HepG2 (cell line): ENCODE measurements around the gene C1orf21. TPM values are rescaled to one million over a fixed set of nuclear protein-coding genes. Genes with fewer than 3 reads are reported as not detected.

Experiments
- ATAC-seq: fragments of 200-7000 bp; cut with Tn5 transposase; 3 replicates; pipeline ENCODE4 v1.9.1; 2020; ENCODE audit warnings: mild to moderate bottlenecking, moderate library complexity
- BruUV-seq: library from RNA; stranded (reverse); fragments of 400-500 nt; replicated peaks from 2 replicates; lab custom pipeline; 2021; lab: Mats Ljungman, UMichigan
- CTCF ChIA-PET: fragments of 300-600 bp; formaldehyde crosslinking; extraction: SDS; loops from one replicate; lab custom pipeline; 2021; ENCODE audit warnings: low total read pairs, inconsistent platforms, low intra/inter-chr PET ratio; lab: Yijun Ruan, JAX
- POLR2A ChIA-PET: fragments of 350-600 bp; sonication (Branson Sonifier 250); formaldehyde crosslinking; loops from one replicate; lab custom pipeline; 2020; ENCODE audit warnings: antibody characterized with exemption, inconsistent platforms; lab: Yijun Ruan, JAX
- DNase-seq: peaks from one replicate; pipeline ENCODE4 v3.0.0-alpha.2; 2015; ENCODE audit warnings: low spot score
- FAIRE-seq: peaks from 3 replicates; lab custom pipeline; 2011; peaks lifted over from hg19 to GRCh38; lab: Jason Lieb, UNC
- H2AFZ ChIP-seq: one replicate; pipeline ENCODE4 v1.6.1; 2011; ENCODE audit warnings: low read length, inconsistent platforms
- H3K27ac ChIP-seq: fragments of 300-600 bp; 3 replicates; pipeline ENCODE4 v1.8.0; 2011; ENCODE audit warnings: mixed run types, mild to moderate bottlenecking, mixed read lengths, low read length, inconsistent platforms; ENCODE audit not compliant: insufficient read depth; ENCODE audit errors: extremely low read length
- H3K27me3 ChIP-seq, 2 experiments: fragments of 200-600 bp in 1 of 2; 2 replicates in 1 of 2; 3 replicates in 1 of 2; pipeline versions ENCODE4 v1.6.0 to v1.8.0; 2011; ENCODE audit warnings: low read length in 2 of 2, mild to moderate bottlenecking in 2 of 2, moderate library complexity in 2 of 2, inconsistent platforms in 1 of 2; ENCODE audit not compliant: insufficient read depth in 2 of 2, control insufficient read depth in 1 of 2
- H3K36me3 ChIP-seq, 2 experiments: fragments of 200-600 bp in 1 of 2; replicated peaks in 1 of 2; 2 replicates in 1 of 2; 3 replicates in 1 of 2; pipeline versions ENCODE4 v1.5.1 to v1.8.0; 2011; ENCODE audit warnings: low read length in 2 of 2, inconsistent platforms in 1 of 2; ENCODE audit not compliant: insufficient read depth in 2 of 2, control insufficient read depth in 1 of 2
- H3K4me1 ChIP-seq: 2 replicates; pipeline ENCODE4 v1.5.1; 2012; ENCODE audit warnings: low read length, inconsistent platforms; ENCODE audit not compliant: insufficient read depth
- H3K4me2 ChIP-seq: 2 replicates; pipeline ENCODE4 v1.6.0; 2011; ENCODE audit warnings: low read depth, low read length, inconsistent platforms
- H3K4me3 ChIP-seq, 3 experiments: fragments of 200-600 bp in 1 of 3; sonication (generic), shearing (Covaris generic) in 1 of 3; replicated peaks in 1 of 3; 2 replicates each; pipeline ENCODE4 v1.5.1; 2011 to 2016; ENCODE audit warnings: low read length in 3 of 3, inconsistent platforms in 2 of 3, low read depth in 2 of 3, mild to moderate bottlenecking in 2 of 3, control low read depth in 1 of 3, mixed read lengths in 1 of 3; ENCODE audit not compliant: insufficient read depth in 1 of 3
- H3K79me2 ChIP-seq: one replicate; pipeline ENCODE4 v1.6.1; 2011; ENCODE audit warnings: low read length, inconsistent platforms; ENCODE audit not compliant: insufficient read depth
- H3K9ac ChIP-seq: 2 replicates; pipeline ENCODE4 v1.6.0; 2011; ENCODE audit warnings: mild to moderate bottlenecking, low read depth, low read length, inconsistent platforms; ENCODE audit not compliant: insufficient read depth
- H3K9me3 ChIP-seq: 2 replicates; pipeline ENCODE4 v1.5.1; 2012; ENCODE audit warnings: mild to moderate bottlenecking, low read length
- H4K20me1 ChIP-seq: 2 replicates; pipeline ENCODE4 v1.6.0; 2011; ENCODE audit warnings: inconsistent platforms, mild to moderate bottlenecking, low read length, moderate library complexity; ENCODE audit not compliant: insufficient read depth
- AKNA ChIP-seq: sonication (generic); formaldehyde crosslinking; IDR thresholded peaks from 2 replicates; pipeline ENCODE4 v1.4.0; 2020; ENCODE audit warnings: missing genetic modification reagents, borderline replicate concordance
- GTF2F1 ChIP-seq: fragments of 150-350 bp; IDR thresholded peaks from 2 replicates; pipeline ENCODE4 v1.6.1; 2014; ENCODE audit warnings: low read length
- HMGA1 ChIP-seq: sonication (generic); formaldehyde crosslinking; conservative IDR thresholded peaks from 2 replicates; pipeline ENCODE4 v1.4.0; 2020; ENCODE audit warnings: missing genetic modification reagents
- MLLT10 ChIP-seq: sonication (generic); formaldehyde crosslinking; IDR thresholded peaks from 2 replicates; pipeline ENCODE4 v1.4.0; 2020; ENCODE audit warnings: missing genetic modification reagents
- PITX1 ChIP-seq: sonication (generic); formaldehyde crosslinking; IDR thresholded peaks from 2 replicates; pipeline ENCODE4 v1.5.1; 2020; ENCODE audit warnings: mild to moderate bottlenecking, missing genetic modification reagents
- PRDM15 ChIP-seq: sonication (generic); formaldehyde crosslinking; IDR thresholded peaks from 2 replicates; pipeline ENCODE4 v1.4.0; 2020; ENCODE audit warnings: missing genetic modification reagents
- RORA ChIP-seq: sonication (generic); formaldehyde crosslinking; IDR thresholded peaks from 2 replicates; pipeline ENCODE4 v1.5.0; 2020; ENCODE audit warnings: mild to moderate bottlenecking, missing genetic modification reagents, moderate library complexity
- ZBTB42 ChIP-seq: sonication (generic); formaldehyde crosslinking; IDR thresholded peaks from 2 replicates; pipeline ENCODE4 v1.5.0; 2020; ENCODE audit warnings: mild to moderate bottlenecking, missing genetic modification reagents
- ZGPAT ChIP-seq: IDR thresholded peaks from 2 replicates; pipeline ENCODE4 v1.6.1; 2016; ENCODE audit warnings: mild to moderate bottlenecking
- ZNF232 ChIP-seq: sonication (generic); formaldehyde crosslinking; IDR thresholded peaks from 2 replicates; pipeline ENCODE4 v1.4.0; 2020; ENCODE audit warnings: missing genetic modification reagents, borderline replicate concordance
- ZNF260 ChIP-seq: sonication (generic); formaldehyde crosslinking; IDR thresholded peaks from 2 replicates; pipeline ENCODE4 v1.4.0; 2020; ENCODE audit warnings: missing genetic modification reagents, low read depth, mild to moderate bottlenecking, borderline replicate concordance
- ZNF674 ChIP-seq: sonication (generic); formaldehyde crosslinking; IDR thresholded peaks from 2 replicates; pipeline ENCODE4 v1.5.0; 2020; ENCODE audit warnings: low read depth, mild to moderate bottlenecking, missing genetic modification reagents
- ZNF720 ChIP-seq: sonication (generic); formaldehyde crosslinking; IDR thresholded peaks from 2 replicates; pipeline ENCODE4 v1.4.0; 2020; ENCODE audit warnings: missing genetic modification reagents
- ZZZ3 ChIP-seq: sonication (generic); formaldehyde crosslinking; IDR thresholded peaks from 2 replicates; pipeline ENCODE4 v1.4.0; 2020; ENCODE audit warnings: missing genetic modification reagents, mild to moderate bottlenecking, borderline replicate concordance
- WGBS: methylation state at CpG from one replicate; pipeline ENCODE4 v1.1.6; 2017; ENCODE audit warnings: low lambda C conversion rate; 5-methylcytosine and 5-hydroxymethylcytosine counted together
- in situ Hi-C: cut with HindIII; loops from 2 replicates; pipeline ENCODE4 v1.10.0; 2017; ENCODE audit warnings: low pct_unique_long_range_greater_than_20kb; ENCODE audit not compliant: extremely low pct_ligation_motif_present
- intact Hi-C: fragments of 100-400 bp; cut with micrococcal nuclease; formaldehyde crosslinking; loops from one replicate; pipeline ENCODE4 v1.10.0; 2022; ENCODE audit not compliant: unreplicated experiment
- polyA plus RNA-seq, 8 experiments: library from polyadenylated mRNA; depleted of rRNA in 3 of 8; stranded (reverse) in 7 of 8; unstranded in 1 of 8; fragments of >200 nt; fragmentation: Illumina TruSeq in 4 of 8; extraction: Trizol in 4 of 8; gene quantifications; 2 replicates each; pipeline versions ENCODE4 v1.2.1 to v1.2.3, GENCODE V29; 2011 to 2016; ENCODE audit warnings: low read depth in 4 of 8, missing spikeins in 1 of 8, mixed read lengths in 1 of 8; ENCODE audit not compliant: insufficient read depth in 1 of 8
- total RNA-seq, 5 experiments: library from RNA; depleted of rRNA; stranded (reverse); fragments of >200 nt; fragmentation: Illumina TruSeq; extraction: Trizol; gene quantifications; 2 replicates each; pipeline ENCODE4 v1.2.3, GENCODE V29; 2016; ENCODE audit warnings: low read depth in 1 of 5

C1orf21 gene
- total and polyA plus RNA-seq, 2 of the 13 experiments (the other 11 are each of a cell fraction or from before 2014, with no cell fraction given) = not detected

GRCh38 chr1:184425449-184426277 lies 38.8 kb downstream of the C1orf21 start:
- CTCF ChIA-PET = no interaction called here
- POLR2A ChIA-PET = no interaction called here
- H3K79me2 ChIP-seq = no peaks in the 10 kb centered on the region

More at GRCh38 chr1:184425449-184426277, 38.8 kb downstream of the C1orf21 start:
- in situ Hi-C loops = no loop called here
- DNase-seq (no peak), FAIRE-seq (no peak), ATAC-seq (no peak)
- intact Hi-C loops = no loop called here
- Histone ChIP-seq H4K20me1 (no peaks in the 10 kb centered on the region), H3K27me3 (no peaks in the 10 kb centered on the region; a peak in 1 of 5 replicates), H3K9ac (no peak overlapping the region), H3K27ac (no peak overlapping the region), H3K36me3 (no peaks in the 10 kb centered on the region), H3K4me2 (no peak overlapping the region), H2AFZ (no peak overlapping the region), H3K4me1 (no peaks in the 10 kb centered on the region), H3K9me3 (no peaks in the 10 kb centered on the region), H3K4me3 (no peak overlapping the region)
- no peak for TF ChIP-seq HMGA1 (CRISPR knock-in tag)
- no peak for TF ChIP-seq PITX1
- no peak for TF ChIP-seq ZGPAT (CRISPR knock-in tag)
- TF ChIP-seq RORA (CRISPR knock-in tag) = no peak
- no peak for TF ChIP-seq ZNF720 (CRISPR knock-in tag)
- TF ChIP-seq ZZZ3 = no peak
- TF ChIP-seq GTF2F1 = no peak
- no peak for TF ChIP-seq AKNA (CRISPR knock-in tag)
- no peak for TF ChIP-seq ZNF232 (CRISPR knock-in tag)
- TF ChIP-seq ZNF674 = no peak
- TF ChIP-seq PRDM15 (CRISPR knock-in tag) = no peak
- no peak for TF ChIP-seq ZBTB42 (CRISPR knock-in tag)
- no peak for TF ChIP-seq ZNF260 (CRISPR knock-in tag)
- TF ChIP-seq MLLT10 (CRISPR knock-in tag) = no peak
- no TSS peak for BruUV-seq
- 18% methylated on average over 7 of the region's 7 CpGs for WGBS
